Left renal pelvis (tissue), 4 donors: Measurements from ENCODE around the gene CST7. TPM values are rescaled to one million over a fixed set of nuclear protein-coding genes. Genes with fewer than 3 reads are reported as not detected.

Experiments used
- DNase-seq, 4 donors: peaks; one replicate each; pipeline ENCODE4 v3.0.0-alpha.2; 2013; ENCODE audit warnings: low read depth in 4 of 4, low spot score in 3 of 4
- polyA plus RNA-seq, 4 donors: library from polyadenylated mRNA; unstranded; fragments of 120-200 nt; gene quantifications; one replicate each; pipeline ENCODE4 v1.2.1, GENCODE V29; 2013; ENCODE audit not compliant: insufficient read length in 4 of 4

Gene CST7
- polyA plus RNA-seq, 4 donors = 0.19 to 0.92 (median 0.75) TPM

DNA sequence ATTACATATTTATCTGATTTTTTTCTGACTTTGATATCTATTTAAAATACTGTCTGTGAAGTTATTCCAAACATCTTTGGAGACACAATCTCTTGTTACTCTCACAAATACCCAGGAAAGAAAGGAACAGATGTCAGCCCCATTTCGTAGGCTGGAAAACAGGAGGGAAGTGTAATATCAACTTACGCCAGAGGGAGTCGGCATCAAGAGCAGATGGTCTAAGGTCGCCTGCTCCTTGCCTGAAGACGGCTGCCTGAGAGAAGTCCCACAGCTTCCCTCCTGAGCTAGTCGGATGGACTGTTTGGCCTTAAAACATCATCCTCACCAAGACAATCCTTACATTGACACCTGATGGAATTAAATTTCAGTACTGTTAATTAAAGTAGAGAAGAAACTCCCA is 13.4 kb downstream of the CST7 start:
- no peak for DNase-seq

GRCh38 chr20:24963672-24964505 is 14.8 kb downstream of the CST7 start:
- DNase-seq = no peak

GRCh38 chr20:24964506-24964840 is 15.4 kb downstream of the CST7 start:
- DNase-seq = no peak

GRCh38 chr20:24965065-24965919 is 16.2 kb downstream of the CST7 start:
- no peak for DNase-seq

DNA sequence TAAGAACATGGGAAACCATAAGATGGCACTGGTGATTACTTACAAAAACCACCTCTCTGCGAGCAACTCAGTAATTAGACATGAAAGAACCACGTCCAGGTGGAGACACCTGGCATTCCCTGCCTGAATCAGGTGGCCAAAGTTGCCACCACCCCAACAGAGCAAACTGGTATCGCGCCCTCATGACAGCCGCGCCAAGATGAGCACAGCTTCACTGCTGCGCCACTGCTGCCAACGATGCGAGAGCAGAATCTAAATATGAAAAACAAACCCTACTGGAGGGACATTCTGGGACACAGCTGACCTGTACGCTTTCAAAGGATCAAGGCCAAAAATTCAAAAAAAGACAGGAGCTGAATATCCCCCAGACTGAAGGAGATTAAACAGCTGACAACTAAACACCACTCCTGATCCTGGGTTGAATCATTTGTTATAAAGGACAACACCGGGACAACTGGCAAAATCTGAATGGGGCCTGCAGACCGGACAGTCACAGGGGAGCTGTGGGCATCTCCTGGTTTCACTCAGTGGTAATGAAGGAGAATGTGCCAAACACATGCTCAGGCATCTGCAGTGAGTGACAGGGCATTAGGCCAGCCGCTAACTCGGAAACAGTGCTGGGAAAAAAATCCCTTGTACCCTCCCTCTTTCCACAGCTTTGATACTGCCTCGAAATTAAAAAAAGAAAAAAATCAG is 17.4 kb downstream of the CST7 start:
- DNase-seq = no peak

DNA sequence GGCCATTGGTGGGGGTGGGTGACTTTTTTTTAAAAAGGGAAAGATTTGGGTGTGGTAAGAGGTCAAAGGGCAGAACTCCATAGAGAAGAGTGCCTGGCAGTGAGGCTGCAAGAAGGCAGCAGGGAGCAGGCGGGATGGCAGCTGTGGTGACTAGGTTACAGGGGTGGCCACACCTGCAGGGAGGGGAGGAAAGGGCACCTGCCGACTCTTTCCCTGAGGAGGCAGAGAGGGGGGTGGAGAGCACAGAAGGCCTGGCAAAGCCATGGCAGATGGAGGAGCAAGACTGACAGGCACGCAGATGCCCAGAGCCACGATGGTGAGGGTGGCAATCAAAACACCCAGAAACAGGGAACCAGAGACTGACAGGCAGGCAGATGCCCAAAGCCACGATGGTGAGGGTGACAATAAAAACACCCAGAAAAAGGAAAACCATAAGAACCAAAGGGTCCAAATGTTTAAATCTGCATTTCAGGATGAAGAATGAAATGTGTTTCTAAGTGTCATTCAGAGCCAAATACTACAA is 19.3 kb downstream of the CST7 start:
- DNase-seq = no peak

DNA sequence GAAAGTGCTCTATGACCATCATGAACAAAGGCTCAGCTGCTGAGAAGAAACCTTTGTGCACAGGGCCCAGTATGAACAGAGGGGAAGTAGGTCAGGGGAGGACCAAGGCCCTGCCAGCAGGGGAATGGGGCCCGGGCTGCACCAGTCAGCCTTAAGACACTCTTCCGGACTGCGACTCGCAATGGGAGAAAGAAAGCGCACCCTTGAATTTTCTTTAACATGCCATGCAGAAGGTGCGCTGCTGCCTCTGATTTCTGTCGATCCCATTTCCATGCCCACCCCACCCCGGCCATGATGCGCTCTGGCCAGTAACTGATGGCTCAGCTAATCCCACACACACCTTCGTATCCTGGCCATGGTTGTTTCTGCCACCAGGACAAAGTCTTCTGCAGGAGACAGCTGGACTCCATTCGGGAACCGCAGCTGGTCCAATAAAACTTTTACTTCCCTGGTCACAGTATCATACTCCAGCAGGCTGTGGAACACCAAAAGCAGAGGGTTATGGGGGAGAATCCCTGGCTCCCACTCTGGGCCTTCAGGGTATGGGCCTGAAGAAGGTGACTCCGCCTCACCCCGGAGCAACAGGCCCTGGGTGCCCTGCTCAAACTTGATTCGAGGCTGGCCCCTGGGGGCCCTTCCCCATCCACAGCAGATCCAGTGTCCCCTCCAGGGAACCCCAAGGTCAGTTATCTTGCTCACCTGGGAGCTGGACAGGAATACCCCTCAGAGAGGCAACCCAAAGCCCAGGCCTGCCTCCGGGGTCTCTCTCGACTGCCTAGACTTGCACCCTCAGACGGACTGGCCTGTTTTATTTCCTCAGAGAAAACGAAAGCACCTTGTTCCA is 20.3 kb downstream of the CST7 start:
- DNase-seq = no peak

DNA sequence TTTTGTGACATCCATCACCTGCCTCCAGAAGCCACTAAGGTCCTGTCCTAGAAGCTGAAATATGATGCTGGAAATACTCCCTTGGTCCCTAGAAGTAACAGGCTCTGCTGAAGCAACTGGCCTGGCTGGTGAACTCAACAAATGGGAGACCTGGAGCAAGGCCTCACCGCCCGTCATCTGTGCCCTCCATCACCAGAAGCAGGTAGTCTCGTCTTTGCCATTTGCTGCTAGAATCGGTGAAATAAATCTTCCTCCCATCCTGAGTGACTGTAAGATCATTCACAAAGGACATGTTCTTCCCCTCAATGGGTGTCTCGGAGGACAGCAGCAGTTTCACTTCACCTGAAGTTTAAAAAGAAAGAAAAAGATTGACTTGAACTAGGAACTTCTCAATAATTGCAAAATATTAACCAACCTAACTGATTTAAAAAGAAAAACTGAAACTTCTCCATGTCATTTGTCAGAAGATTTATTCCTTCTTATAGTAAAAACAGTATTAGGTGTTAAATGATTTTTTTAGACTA is 21.0 kb downstream of the CST7 start:
- no peak for DNase-seq

GRCh38 chr20:24970754-24971153 is 21.7 kb downstream of the CST7 start:
- no peak for DNase-seq

DNA sequence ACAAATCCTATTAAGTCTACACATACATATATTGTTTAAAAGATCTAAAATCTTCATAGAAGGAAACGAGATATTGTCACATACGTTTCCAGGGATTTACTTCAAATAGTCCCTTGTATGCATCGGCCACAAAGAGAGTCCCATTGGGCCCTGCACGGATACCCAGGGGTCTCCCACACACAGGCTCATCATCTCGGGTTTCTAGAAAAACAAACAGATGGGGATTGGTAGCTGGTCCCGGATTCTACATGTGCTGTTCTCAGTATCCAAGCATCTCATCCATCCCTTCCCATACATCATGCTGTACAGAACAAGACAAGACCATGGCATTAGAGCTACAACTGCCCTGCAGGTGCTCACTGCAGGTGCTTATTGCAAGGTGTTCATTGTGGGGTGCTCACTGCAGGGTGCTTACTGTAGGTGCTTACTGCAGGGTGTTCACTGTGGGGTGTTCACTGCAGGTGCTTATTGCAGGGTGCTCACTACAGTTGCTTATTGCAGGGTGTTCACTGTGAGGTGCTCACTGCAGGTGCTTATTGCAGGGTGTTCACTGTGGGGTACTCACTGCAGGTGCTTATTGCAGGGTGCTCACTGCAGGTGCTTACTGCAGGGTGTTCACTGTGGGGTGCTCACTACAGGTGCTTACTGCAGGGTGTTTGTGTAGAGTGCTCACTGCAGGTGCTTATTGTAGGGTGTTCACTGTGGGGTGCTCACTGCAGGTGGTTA is 22.5 kb downstream of the CST7 start:
- peak in 1 of 4 donors; percentile 36 for DNase-seq

- DNase-seq = no peak
Observed at GRCh38 chr20:24972341-24972740, 23.3 kb downstream of the CST7 start.

DNA sequence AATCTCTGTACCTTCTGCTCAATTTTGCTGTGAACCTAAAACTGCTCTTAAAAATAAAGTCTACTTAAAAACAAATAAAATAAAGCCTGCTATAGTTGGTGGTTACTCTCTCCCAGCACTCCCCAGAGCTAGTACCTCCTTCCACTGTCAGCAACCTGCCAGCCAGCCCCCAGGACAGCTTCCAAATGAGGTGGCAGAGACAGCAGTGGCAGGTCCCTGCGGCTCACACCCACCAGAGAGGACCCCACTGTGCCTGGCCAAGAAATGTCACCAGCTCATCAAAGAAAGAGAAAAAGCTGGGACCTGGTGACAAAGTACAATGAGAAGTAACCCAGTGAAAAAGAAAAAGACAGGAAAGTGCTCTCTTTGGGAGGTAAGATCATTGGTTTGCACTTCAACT is 28.3 kb downstream of the CST7 start:
- no peak for DNase-seq

DNA sequence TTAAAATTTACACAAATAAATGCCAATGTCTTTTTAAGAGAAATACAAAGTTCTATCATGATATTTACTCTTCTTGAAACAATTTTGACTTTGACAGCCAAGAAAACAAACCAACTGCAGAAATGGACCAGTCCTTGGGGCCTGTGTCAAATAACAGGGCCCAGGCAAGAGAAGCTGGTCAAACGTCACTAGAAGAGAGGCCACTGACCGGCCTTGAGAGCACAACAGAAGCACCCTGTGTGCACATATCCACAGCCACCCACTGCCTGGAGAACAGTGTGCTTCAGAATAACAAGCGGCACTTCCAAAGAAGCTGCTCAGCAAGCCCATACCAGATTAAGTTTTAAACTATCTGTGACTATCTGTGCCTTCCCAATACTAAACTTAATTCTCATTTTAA is 28.7 kb downstream of the CST7 start:
- DNase-seq = no peak

DNA sequence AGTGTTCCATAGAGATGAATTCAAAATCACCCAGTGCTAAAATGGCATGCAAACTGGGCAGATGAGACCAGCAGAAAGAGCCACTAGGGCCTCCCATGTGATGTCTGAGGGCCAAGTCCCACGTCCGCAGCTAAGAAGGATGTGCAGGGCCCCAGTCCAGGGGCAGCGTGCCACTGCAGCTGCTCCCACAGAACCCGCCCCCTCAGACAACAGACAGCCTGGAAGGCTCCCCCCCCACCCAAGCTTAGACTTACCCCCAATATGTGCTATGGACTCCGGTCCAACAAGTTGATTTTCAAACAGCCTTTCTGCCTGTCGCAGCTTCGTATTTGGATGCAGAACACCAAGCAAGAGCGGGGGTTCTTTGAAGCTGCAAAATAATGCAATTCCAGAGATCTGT is 29.4 kb downstream of the CST7 start:
- no peak for DNase-seq

DNA sequence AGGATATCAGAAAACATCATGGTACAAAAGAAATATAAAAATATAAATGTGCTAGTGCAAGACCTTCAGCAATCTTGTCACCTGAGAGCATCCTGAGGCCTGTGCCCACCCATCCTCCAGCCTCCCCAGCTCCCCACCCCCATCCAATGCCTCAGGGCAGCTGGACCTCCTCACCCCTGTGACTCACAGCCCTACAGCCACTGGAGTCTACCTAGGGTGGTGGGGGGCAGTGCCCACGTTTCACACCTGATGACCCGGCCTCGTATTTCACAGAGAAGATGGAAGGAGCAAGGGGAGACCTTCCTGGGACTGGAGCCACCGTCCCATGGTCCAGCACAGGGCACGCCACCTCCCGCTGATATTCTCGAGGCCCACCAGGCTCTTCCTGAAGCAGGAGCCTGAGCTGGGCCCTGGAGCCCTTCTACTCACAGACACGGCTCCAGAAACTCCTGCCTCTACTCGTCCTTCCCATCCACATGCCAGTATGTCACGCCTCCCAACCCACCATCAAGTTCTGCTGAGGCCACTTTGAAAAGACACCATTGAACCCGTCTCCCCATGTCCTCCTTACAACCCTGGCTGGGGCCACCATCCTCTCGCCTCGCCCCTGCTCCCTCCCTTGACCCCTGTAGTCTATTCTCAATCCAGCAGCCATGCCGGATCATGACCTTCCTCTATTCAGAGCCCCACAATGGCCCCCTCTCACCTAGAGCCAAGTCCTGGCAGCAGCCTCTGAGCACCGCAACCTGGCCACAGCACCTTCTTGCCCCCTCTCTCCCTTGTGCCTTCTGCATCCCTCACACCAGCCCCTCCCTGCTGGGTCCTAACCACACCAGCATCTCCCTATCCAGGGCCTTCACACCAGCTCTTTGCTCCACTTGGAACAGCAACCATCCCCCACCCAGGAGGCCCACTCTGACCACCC is 30.2 kb downstream of the CST7 start:
- no peak for DNase-seq

DNA sequence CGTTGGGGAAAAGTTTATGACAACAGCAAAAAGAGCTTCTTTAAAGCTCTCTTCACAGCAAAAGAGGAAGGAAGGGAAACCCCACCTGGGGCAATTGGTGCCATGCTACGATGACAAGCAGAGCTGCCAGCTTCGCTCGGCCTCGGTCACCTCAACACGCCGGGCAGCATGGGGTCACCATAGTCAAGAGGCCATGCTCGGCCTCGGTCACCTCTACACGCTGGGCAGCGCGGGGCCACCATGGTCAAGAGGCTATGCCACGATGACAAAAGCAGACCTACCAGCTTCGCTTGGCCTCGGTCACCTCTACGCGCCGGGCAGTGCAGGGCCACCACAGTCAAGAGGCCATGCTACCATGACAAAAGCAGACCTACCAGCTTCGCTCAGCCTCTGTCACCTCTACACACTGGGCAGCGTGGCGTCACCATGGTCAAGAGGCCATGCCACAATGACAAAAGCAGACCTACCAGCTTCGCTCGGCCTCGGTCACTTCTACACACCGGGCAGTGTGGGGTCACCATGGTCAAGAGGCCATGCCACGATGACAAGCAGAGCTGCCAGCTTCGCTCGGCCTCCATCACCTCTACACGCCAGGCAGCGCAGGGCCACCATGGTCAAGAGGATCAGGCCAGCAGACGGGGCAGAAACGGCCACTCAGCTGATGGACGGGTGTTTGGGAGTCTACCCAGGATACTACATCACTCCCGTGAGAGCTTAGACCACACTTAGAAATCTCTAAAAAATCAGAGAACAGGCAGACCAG is 31.4 kb downstream of the CST7 start:
- DNase-seq = no peak

- no peak for DNase-seq
Observed at GRCh38 chr20:24981282-24981681, 32.2 kb downstream of the CST7 start.

DNA sequence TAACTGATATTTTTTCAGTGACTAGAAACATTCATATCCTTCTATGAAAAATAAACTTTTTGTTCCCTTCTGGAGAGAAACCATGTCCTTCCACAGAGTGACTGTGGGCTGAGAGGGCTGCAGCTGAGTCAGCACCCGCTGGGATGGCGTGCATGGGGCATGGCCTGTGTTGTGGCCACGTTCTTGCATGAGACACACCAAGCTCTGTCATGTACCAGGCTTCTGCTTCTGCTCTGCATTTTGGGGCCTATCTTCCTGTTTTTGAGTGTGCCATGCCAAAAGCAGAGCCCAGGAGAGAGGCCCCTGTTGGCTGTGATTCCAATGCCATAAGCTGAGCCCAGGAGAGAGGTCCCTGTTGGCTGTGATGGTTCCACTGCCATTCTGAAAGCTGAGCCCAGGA is 32.7 kb downstream of the CST7 start:
- no peak for DNase-seq
